ENCODE results near the gene CCDC171. TPM values are rescaled to one million over a fixed set of nuclear protein-coding genes. Genes with fewer than 3 reads are reported as not detected.

Gene CCDC171
- total RNA-seq, 4 donors from 2014 or later = 6.2 to 9.6 (median 7.8) TPM

DNA sequence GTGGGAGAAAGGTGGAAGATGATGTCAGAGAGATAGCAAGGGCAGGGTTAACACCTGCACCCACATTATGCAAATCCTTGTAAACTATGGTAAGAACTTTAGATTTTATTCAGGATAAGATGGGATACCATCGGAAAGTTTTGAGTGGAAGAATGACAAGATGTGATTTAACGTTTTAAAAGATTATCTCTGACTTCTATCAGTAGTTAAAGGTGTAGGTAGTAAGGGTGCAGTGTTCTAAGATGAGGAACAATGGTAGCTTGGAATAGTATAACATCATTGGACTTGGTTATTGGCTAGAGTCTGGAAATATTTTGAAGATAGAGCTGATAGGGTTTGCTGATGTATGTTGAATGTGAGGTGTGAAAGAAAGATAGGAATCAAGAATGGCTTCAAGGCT lies 211.3 kb downstream of the CCDC171 start:
- no peak for TF ChIP-seq POLR2A (IDR thresholded peaks at IDR 0.05)
- TF ChIP-seq, protein P1, sequence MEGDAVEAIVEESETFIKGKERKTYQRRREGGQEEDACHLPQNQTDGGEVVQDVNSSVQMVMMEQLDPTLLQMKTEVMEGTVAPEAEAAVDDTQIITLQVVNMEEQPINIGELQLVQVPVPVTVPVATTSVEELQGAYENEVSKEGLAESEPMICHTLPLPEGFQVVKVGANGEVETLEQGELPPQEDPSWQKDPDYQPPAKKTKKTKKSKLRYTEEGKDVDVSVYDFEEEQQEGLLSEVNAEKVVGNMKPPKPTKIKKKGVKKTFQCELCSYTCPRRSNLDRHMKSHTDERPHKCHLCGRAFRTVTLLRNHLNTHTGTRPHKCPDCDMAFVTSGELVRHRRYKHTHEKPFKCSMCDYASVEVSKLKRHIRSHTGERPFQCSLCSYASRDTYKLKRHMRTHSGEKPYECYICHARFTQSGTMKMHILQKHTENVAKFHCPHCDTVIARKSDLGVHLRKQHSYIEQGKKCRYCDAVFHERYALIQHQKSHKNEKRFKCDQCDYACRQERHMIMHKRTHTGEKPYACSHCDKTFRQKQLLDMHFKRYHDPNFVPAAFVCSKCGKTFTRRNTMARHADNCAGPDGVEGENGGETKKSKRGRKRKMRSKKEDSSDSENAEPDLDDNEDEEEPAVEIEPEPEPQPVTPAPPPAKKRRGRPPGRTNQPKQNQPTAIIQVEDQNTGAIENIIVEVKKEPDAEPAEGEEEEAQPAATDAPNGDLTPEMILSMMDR (IDR thresholded peaks at IDR 0.05) = no peak
- intact Hi-C loops (cut with DNase I) = no loop called here

DNA sequence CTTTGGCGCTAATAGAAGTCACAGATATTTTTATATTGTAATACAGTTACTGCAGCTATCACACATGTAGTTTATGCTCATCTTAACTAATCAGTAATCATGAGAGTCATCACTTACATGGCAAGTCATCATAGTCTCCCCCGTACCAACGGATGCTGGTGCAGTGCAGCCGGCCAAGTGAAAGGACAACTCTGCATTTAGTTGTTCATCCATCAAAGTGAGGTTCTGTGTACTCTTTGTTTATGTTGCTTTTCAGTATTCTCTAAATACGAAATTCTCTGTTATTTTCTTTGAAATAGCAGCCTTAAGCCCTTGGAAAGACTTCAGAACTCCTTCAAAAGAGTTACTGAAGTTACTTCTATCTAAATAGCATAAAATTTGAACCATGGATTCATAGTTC lies 216.7 kb downstream of the CCDC171 start:
- intact Hi-C loops (cut with DNase I) = no loop called here
- WGBS, 2 donors = 67 to 77% methylated on average over 5 of the region's 5 CpGs

More for the DNA sequence above, 211.3 kb downstream of the CCDC171 start:
- Histone ChIP-seq H3K27me3 (no peaks in the 10 kb centered on the region), H3K4me1 (no peaks in the 10 kb centered on the region), H3K36me3 (no peaks in the 10 kb centered on the region), H3K27ac (no peak overlapping the region), H3K4me3 (replicated peaks in 1 of 3) (no peak overlapping the region), H3K9me3 (no peaks in the 10 kb centered on the region)
- WGBS, 2 donors = 93 to 98% methylated on average over 2 of the region's 2 CpGs
- no peak for DNase-seq

DNA sequence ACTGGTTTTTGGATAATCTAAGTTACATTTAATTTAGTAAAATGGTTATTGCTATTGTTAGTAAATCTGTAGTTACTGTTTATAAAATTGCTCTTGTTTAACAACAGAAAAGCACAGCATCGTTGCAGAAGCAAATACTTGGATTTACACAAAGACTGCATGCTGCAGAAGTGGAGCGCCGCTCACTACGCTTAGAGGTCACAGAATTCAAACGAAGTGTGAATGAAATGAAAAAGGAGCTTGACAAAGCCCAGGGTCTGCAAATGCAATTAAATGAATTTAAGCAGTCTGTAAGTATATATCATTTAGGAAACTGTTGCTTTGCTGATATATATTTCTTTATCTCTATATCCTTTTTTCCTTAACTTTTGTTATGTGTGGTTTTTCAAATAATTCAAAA lies 226.0 kb downstream of the CCDC171 start:
- H3K36me3 ChIP-seq = no peaks in the 10 kb centered on the region
- no peaks in the 10 kb centered on the region for H3K9me3 ChIP-seq
- no peak for TF ChIP-seq POLR2A (IDR thresholded peaks at IDR 0.05)
- TF ChIP-seq, protein P1 (IDR thresholded peaks at IDR 0.05) = no peak
- DNase-seq = no peak
- no peak overlapping the region for H3K27ac ChIP-seq
- no peaks in the 10 kb centered on the region for H3K4me1 ChIP-seq
- WGBS, 2 donors = 87 to 92% methylated on average over 5 of the region's 5 CpGs
- intact Hi-C loops (cut with DNase I) = no loop called here
- H3K27me3 ChIP-seq = no peaks in the 10 kb centered on the region
- H3K4me3 ChIP-seq (replicated peaks in 1 of 3) = no peak overlapping the region

More for the DNA sequence above, 216.7 kb downstream of the CCDC171 start:
- Histone ChIP-seq H3K27me3 (no peaks in the 10 kb centered on the region), H3K4me3 (replicated peaks in 1 of 3) (no peak overlapping the region), H3K36me3 (no peaks in the 10 kb centered on the region), H3K4me1 (no peaks in the 10 kb centered on the region), H3K9me3 (no peaks in the 10 kb centered on the region), H3K27ac (no peak overlapping the region)
- TF ChIP-seq, protein P1 (IDR thresholded peaks at IDR 0.05) = no peak
- TF ChIP-seq POLR2A (IDR thresholded peaks at IDR 0.05) = no peak
- no peak for DNase-seq

DNA sequence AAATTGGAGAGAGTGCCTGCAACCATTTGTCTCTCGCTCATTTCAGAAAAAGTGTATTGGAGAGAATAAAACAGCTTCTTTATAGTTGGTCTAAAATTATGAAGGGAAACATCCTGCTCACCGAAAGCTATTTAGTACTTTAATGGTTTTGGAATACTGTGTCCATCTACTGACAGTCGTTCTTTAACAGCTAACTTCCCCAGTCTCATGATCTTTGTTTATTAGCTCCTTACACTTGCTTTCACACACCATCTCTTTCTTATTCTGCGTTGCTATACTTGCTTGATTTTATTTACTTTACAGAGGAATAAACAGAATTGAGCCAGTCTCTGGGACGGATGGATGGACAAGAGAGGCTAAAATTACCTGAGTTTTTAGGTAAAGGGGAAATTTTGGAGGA lies 229.3 kb downstream of the CCDC171 start:
- Histone ChIP-seq H3K27ac (no peak overlapping the region), H3K4me3 (replicated peaks in 1 of 3) (no peak overlapping the region), H3K4me1 (no peaks in the 10 kb centered on the region), H3K36me3 (no peaks in the 10 kb centered on the region), H3K27me3 (no peaks in the 10 kb centered on the region), H3K9me3 (no peaks in the 10 kb centered on the region)
- TF ChIP-seq, protein P1 (IDR thresholded peaks at IDR 0.05) = no peak
- no peak for TF ChIP-seq POLR2A (IDR thresholded peaks at IDR 0.05)
- 87 to 90% methylated on average over 5 of the region's 5 CpGs for WGBS, 2 donors
- no peak for DNase-seq
- intact Hi-C loops (cut with DNase I) = no loop called here

DNA sequence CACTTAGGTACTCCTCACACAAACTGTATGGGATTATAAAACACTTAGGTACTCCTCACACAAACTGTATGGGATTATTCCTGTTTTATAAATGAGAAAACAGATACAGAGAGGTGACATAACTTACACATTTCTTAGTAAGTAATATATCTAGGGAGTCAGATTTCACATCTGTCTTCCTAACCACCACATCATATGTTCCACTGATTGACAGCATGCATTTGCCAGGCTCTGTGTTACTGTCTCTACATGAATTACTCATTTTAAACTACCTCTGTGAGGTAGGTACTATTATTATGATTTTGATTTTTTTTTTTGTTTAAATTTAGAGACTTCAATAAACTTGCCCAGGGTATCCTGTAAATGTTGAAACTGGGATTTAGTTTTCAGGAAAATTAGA lies 232.7 kb downstream of the CCDC171 start:
- intact Hi-C loops (cut with DNase I) = no loop called here
- no peak overlapping the region for H3K27ac ChIP-seq
- H3K9me3 ChIP-seq = no peaks in the 10 kb centered on the region
- TF ChIP-seq POLR2A (IDR thresholded peaks at IDR 0.05) = no peak
- TF ChIP-seq, protein P1 (IDR thresholded peaks at IDR 0.05) = no peak
- DNase-seq = no peak
- no peaks in the 10 kb centered on the region for H3K27me3 ChIP-seq
- H3K4me1 ChIP-seq = no peaks in the 10 kb centered on the region
- no peak overlapping the region for H3K4me3 ChIP-seq (replicated peaks in 1 of 3)
- no peaks in the 10 kb centered on the region for H3K36me3 ChIP-seq

Measured in thyroid gland (tissue), 4 donors.